ENCODE measurements around the gene CTXND1.
"Not testable (repeated sequence)": the region's sequence is repeated elsewhere in the genome, so short reads cannot be mapped to it uniquely, and the experiment has no call there.

Gene CTXND1

GRCh38 chr15:80157215-80157614, 94.8 kb downstream of the CTXND1 start:
- DNase-seq (ENCODE audit: low read depth): no peak

- no peak for DNase-seq (ENCODE audit: low read depth)
These were observed 95.8 kb downstream of the CTXND1 start for GRCh38 chr15:80156176-80156720.

DNA sequence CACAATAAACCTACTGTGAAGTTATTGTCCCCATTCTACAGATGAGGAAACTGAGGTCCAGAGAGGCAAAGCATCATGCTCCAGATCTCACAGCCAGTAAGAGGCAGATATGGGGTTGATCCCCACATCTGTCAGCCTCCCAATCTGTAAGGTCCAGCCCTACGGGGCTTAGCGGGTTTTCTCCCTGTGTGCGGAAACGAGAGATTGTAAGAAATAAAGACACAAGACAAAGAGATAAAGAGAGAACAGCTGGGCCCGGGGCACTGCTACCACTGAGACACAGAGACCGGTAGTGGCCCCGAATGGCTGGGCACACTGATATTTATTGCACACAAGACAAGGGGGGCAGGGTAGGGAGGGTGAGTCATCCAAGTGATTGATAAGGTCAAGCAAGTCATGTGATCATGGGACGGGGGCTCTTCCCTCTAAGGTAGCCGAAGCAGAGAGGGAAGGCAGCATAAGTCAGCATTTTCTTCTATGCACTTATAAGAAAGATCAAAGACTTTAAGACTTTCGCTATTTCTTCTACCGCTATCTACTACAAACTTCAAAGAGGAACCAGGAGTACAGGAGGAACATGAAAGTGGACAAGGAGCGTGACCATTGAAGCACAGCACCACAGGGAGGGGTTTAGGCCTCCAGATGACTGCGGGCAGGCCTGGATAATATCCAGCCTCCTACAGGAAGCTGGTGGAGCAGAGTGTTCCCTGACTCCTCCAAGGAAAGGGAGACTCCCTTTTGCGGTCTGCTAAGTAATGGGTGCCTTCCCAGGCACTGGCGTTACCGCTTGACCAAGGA, 96.4 kb downstream of the CTXND1 start:
- DNase-seq (ENCODE audit: low read depth): not testable (repeated sequence)

- no peak for DNase-seq (ENCODE audit: low read depth)
These were observed 97.0 kb downstream of the CTXND1 start for GRCh38 chr15:80155001-80155377.

DNA sequence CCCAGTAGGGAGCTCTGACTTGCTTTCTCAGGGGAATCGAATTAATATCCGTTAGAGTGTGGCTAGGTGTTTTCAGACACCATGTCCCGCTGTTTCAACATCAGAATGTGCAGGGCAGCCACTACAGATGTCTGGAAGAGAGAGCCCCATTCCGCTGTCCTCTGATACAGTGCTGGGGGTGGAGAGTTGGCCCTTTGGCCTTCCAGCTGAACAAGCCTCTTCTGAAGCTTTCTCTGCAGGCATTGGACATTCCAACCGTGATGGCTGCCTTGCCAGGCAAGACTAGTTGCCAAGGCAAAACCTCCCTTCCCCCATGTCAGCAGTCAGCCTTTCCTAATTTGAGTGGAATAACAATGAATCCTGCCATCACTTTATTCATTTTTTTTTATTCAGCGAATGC, 97.7 kb downstream of the CTXND1 start:
- peak; percentile 27 for DNase-seq (ENCODE audit: low read depth)

DNA sequence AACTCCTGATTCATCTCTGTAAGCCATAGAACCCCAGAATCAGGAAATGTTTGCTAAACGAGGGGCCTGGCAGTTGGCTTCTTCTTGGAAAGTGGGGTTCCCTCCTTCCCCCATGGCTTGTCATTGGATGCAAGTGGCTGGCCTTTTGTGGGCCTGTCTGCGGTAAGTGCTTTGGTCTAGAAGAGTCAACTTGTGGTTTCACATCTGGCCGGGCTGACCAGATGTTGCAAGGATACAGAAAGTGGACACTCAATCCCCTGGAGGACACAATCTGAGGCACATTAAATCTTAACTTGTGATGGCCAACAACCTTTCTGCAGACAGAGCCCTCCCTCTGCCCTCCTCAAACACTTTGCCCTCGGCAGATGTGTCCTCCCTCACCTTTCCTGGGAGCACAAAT, 98.1 kb downstream of the CTXND1 start:
- DNase-seq (ENCODE audit: low read depth): no peak

- peak; percentile 69 for DNase-seq (ENCODE audit: low read depth)
These were observed 98.8 kb downstream of the CTXND1 start, which contains the start of gene FAH for GRCh38 chr15:80152896-80153876. TSS of gene FAH (plus strand) at chr15:80152999. CDS start at chr15:80153055, 56 bp downstream.

DNA sequence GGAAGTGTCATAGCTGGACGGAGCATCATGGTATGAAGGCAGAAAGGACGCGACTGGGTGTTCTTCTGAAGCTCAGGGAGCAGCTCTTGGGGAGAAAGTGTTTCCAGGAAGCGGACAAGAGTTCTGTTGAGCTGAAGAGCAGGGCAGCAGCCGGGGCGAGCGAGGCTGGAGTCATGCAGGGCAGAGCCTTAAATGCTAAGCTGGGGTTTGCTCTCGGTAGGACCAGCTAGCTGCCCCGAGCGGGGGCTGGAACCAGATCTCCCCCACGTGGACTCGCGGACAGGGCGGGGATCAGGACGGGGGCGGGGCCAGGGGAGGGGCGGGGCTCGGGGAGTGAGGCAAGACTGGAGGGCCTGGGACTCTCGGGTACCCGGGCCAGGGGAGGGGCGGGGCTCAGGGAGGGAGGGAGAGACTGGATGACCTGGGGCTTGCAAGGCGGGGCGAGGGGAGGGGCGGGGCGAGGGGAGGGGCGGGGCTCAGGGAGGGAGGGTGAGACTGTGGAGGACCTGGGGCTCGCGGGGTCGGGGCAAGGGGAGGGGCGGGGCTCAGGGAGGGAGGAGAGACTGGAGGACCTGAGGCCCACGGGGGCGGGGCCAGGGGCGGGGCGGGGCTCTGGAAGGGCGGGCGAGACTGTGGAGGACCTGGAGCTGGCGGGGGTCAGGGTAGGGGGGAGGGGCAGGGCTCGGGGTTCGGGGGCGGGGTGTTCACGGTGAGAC, 99.7 kb downstream of the CTXND1 start:
- peak; percentile 95 for DNase-seq (ENCODE audit: low read depth)

- DNase-seq (ENCODE audit: low read depth): no peak
These were observed 100.4 kb downstream of the CTXND1 start for GRCh38 chr15:80151576-80151975.

- no peak for DNase-seq (ENCODE audit: low read depth)
These were observed 100.9 kb downstream of the CTXND1 start for GRCh38 chr15:80151148-80151547.
